ENCODE data around the gene YIPF2. TPM values are rescaled to one million over a fixed set of nuclear protein-coding genes. Genes with fewer than 3 reads are reported as not detected.

The YIPF2 gene
- total and polyA plus RNA-seq, 10 of the 15 experiments (the other 5 are each of a cell fraction or from before 2014, with no cell fraction given), result 0.92 to 38.9 (median 17.6) TPM

DNA sequence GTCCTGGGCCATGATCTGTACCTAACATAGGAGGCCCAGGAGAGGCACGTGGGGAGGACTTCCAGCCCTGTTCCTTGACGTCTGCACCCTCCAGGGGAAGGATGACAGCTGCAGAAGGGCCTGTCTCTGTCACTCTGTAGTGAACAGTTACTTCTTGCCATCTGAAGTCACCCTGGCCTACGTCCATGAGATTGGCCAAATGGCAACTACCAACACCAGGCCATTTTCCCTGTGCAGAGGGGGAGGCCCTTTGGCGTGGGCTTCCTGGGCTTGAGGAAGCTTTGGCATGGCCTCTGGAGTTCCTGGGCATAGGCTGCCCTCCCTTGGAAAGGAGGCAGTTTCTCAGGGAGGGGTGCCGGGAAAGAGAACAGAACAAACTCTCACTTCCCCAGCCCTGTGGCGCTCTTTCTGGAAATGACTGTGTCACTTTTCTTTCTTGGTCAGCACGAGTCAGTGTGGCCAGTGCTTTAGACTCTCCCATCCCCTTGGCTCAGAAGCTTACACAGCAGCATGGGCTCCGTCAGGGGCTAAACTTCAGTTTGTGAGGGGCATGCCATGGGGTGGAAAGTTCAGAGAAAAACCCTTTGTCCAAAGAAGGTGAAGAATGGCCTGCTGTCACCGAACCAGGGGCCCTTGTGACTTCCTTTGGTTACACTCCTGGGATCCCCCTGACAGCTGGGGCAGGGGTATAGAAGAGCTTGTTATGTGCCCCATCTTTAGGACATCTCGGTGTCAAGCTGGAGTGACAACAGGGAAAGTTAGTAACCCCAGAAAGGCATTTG is 51.8 kb downstream of the YIPF2 start (continued):
- TF ChIP-seq, protein P1, sequence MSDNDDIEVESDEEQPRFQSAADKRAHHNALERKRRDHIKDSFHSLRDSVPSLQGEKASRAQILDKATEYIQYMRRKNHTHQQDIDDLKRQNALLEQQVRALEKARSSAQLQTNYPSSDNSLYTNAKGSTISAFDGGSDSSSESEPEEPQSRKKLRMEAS (IDR thresholded peaks at IDR 0.05; ENCODE audit: low read depth, low read length), result peak; percentile 21
- TF ChIP-seq IRF4 (IDR thresholded peaks at IDR 0.05; ENCODE audit: low read depth, low read length) (peak; percentile 100), NBN (IDR thresholded peaks at IDR 0.05) (peak; percentile 72), MXI1 (IDR thresholded peaks at IDR 0.05; ENCODE audit: low read depth, low read length) (peak; percentile 58; the same call in 1 of the 2 replicates), SIN3A (IDR thresholded peaks at IDR 0.05; ENCODE audit: low read depth, low read length) (no peak), SMAD5 (IDR thresholded peaks at IDR 0.05; ENCODE audit: low read depth) (no peak), GATAD2B (conservative IDR thresholded peaks at IDR 0.05; ENCODE audit: low read depth) (peak; percentile 78), DPF2 (IDR thresholded peaks at IDR 0.05) (peak; percentile 100), EED (IDR thresholded peaks at IDR 0.05; ENCODE audit: low read depth) (peak; percentile 100), NR2C1 (IDR thresholded peaks at IDR 0.05) (no peak), CHD2 (IDR thresholded peaks at IDR 0.05; ENCODE audit: borderline replicate concordance, low read depth, low read length) (peak; percentile 35; the same call in 1 of the 2 replicates), CBX3 (IDR thresholded peaks at IDR 0.05; ENCODE audit: borderline replicate concordance, low read depth) (no peak), SREBF2 (IDR thresholded peaks at IDR 0.05; ENCODE audit: low read length) (no peak), SP1 (IDR thresholded peaks at IDR 0.05; ENCODE audit: low read depth, low read length) (peak; percentile 60), EP300 (IDR thresholded peaks at IDR 0.05; ENCODE audit: borderline replicate concordance in 1 of 2, control insufficient read depth in 1 of 2, low read depth in 2 of 2, low read length in 2 of 2) (peak; percentile 61 to 96; a peak in 3 of 4 replicates), IKZF2 (IDR thresholded peaks at IDR 0.05) (peak; percentile 98 to 99), WRNIP1 (IDR thresholded peaks at IDR 0.05; ENCODE audit: borderline replicate concordance, low read depth, low read length) (no peak), RB1 (IDR thresholded peaks at IDR 0.05; ENCODE audit: borderline replicate concordance) (0 out of 2 replicates have a peak, but pooled peaks have one; percentile 45), TBL1XR1 (IDR thresholded peaks at IDR 0.05; ENCODE audit: low read depth, low read length) (peak; percentile 58; the same call in 1 of the 2 replicates), KLF5 (IDR thresholded peaks at IDR 0.05; ENCODE audit: partially characterized antibody) (peak; percentile 21), NRF1 (conservative IDR thresholded peaks at IDR 0.05; ENCODE audit: low read depth, low read length) (no peak), ATF7 (IDR thresholded peaks at IDR 0.05; ENCODE audit: low read depth) (peak; percentile 73), ZNF24 (IDR thresholded peaks at IDR 0.05) (peak; percentile 39; the same call in 1 of the 2 replicates)
- TF ChIP-seq, protein P2, sequence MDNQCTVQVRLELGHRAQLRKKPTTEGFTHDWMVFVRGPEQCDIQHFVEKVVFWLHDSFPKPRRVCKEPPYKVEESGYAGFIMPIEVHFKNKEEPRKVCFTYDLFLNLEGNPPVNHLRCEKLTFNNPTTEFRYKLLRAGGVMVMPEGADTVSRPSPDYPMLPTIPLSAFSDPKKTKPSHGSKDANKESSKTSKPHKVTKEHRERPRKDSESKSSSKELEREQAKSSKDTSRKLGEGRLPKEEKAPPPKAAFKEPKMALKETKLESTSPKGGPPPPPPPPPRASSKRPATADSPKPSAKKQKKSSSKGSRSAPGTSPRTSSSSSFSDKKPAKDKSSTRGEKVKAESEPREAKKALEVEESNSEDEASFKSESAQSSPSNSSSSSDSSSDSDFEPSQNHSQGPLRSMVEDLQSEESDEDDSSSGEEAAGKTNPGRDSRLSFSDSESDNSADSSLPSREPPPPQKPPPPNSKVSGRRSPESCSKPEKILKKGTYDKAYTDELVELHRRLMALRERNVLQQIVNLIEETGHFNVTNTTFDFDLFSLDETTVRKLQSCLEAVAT (IDR thresholded peaks at IDR 0.05), result peak; percentile 27; the same call in 1 of the 2 replicates
- TF ChIP-seq, protein P3, sequence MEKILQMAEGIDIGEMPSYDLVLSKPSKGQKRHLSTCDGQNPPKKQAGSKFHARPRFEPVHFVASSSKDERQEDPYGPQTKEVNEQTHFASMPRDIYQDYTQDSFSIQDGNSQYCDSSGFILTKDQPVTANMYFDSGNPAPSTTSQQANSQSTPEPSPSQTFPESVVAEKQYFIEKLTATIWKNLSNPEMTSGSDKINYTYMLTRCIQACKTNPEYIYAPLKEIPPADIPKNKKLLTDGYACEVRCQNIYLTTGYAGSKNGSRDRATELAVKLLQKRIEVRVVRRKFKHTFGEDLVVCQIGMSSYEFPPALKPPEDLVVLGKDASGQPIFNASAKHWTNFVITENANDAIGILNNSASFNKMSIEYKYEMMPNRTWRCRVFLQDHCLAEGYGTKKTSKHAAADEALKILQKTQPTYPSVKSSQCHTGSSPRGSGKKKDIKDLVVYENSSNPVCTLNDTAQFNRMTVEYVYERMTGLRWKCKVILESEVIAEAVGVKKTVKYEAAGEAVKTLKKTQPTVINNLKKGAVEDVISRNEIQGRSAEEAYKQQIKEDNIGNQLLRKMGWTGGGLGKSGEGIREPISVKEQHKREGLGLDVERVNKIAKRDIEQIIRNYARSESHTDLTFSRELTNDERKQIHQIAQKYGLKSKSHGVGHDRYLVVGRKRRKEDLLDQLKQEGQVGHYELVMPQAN (conservative IDR thresholded peaks at IDR 0.05), result peak; percentile 70
- TF ChIP-seq, protein P4, sequence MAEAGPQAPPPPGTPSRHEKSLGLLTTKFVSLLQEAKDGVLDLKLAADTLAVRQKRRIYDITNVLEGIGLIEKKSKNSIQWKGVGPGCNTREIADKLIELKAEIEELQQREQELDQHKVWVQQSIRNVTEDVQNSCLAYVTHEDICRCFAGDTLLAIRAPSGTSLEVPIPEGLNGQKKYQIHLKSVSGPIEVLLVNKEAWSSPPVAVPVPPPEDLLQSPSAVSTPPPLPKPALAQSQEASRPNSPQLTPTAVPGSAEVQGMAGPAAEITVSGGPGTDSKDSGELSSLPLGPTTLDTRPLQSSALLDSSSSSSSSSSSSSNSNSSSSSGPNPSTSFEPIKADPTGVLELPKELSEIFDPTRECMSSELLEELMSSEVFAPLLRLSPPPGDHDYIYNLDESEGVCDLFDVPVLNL (IDR thresholded peaks at IDR 0.05; ENCODE audit: low read depth, low read length), result no peak
